Activated T-helper 2 cell treated with anti-CD3 and anti-CD28 coated beads, Interferon-gamma antibody, Interleukin-2, Interleukin-4, amounts not matched to agents 10 μg/mL and 5 μg/mL and 100 μg/mL, durations not matched to agents 14 hours and 24 hours and 36 hours (primary cell): Measurements from ENCODE around the gene SORCS1. TPM values are rescaled to one million over a fixed set of nuclear protein-coding genes. Genes with fewer than 3 reads are reported as not detected.

Source experiments
- DNase-seq: peaks from one replicate; pipeline ENCODE4 v3.0.0; 2021; ENCODE audit warnings: low spot score
- H3K27ac Mint-ChIP-seq: one replicate; pipeline ENCODE4 v1.8.0; 2021; ENCODE audit warnings: mixed read lengths
- H3K27me3 Mint-ChIP-seq: one replicate; pipeline ENCODE4 v1.8.0; 2021; ENCODE audit warnings: low read depth, mixed read lengths
- H3K36me3 Mint-ChIP-seq: one replicate; pipeline ENCODE4 v1.8.0; 2021; ENCODE audit warnings: low read depth, mixed read lengths
- H3K4me1 Mint-ChIP-seq: one replicate; pipeline ENCODE4 v1.8.0; 2021; ENCODE audit warnings: low read depth, mixed read lengths
- H3K4me3 Mint-ChIP-seq: one replicate; pipeline ENCODE4 v1.8.0; 2021; ENCODE audit warnings: low read depth, mild to moderate bottlenecking, moderate library complexity, mixed read lengths
- H3K9me3 Mint-ChIP-seq: one replicate; pipeline ENCODE4 v1.8.0; 2021; ENCODE audit warnings: mixed read lengths
- intact Hi-C: fragments of 100-400 bp; cut with micrococcal nuclease; formaldehyde crosslinking; loops from one replicate; pipeline ENCODE4 v1.15.1; 2023
- total RNA-seq: library from RNA; stranded (reverse); gene quantifications from 2 replicates; pipeline ENCODE4 v1.2.3, GENCODE V29; 2022

The SORCS1 gene
- total RNA-seq, 1 donor from 2014 or later = 0.09 TPM

DNA sequence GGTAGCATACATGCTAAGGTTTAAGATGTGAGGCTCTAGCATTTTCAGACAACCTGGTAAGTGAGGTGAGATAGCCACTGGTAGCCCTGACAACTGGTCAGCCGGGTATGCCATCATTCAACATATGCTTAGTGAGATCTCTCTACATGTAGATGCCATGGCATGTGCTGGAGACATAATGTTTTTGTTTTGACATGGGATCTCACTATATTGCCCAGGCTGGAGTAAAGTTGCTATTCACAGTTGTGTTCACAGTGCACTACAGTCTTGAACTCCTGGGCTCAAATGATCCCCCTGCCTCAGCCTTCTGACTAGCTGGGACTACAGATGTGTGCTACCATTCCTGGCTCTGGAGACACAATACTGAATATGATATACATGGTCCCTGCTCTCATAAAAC is 437.3 kb downstream of the SORCS1 start:
- no peaks in the 10 kb centered on the region for H3K9me3 Mint-ChIP-seq
- H3K4me3 Mint-ChIP-seq = no peak overlapping the region
- no peaks in the 10 kb centered on the region for H3K36me3 Mint-ChIP-seq
- H3K4me1 Mint-ChIP-seq = no peaks in the 10 kb centered on the region
- no peak for DNase-seq
- intact Hi-C loops = no loop called here
- H3K27me3 Mint-ChIP-seq = no peaks in the 10 kb centered on the region
- no peak overlapping the region for H3K27ac Mint-ChIP-seq

DNA sequence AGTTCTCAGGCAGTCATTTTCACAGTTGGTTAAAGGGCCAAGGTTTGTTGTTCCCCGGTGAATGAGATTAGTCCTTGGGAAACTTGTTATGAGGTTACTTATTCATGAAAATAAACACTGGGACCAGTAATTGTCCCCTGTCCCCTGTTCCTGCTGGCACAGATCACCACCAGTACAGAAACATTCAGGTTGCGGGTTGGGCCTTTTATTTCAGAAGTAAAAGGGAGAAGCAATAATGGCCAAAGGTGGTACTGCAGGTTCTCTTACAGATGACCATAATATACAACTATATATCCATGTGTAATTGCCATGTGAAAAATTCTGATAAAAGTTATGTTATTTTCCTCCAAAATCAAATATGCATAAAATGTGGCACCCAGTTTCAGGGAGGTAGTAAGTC is 442.0 kb downstream of the SORCS1 start:
- intact Hi-C loops = no loop called here
- DNase-seq = no peak
- Mint-ChIP-seq H3K4me1 (no peaks in the 10 kb centered on the region), H3K9me3 (peaks cover 7% of the 10 kb centered on the region), H3K36me3 (no peaks in the 10 kb centered on the region), H3K4me3 (no peak overlapping the region), H3K27ac (no peak overlapping the region), H3K27me3 (no peaks in the 10 kb centered on the region)

DNA sequence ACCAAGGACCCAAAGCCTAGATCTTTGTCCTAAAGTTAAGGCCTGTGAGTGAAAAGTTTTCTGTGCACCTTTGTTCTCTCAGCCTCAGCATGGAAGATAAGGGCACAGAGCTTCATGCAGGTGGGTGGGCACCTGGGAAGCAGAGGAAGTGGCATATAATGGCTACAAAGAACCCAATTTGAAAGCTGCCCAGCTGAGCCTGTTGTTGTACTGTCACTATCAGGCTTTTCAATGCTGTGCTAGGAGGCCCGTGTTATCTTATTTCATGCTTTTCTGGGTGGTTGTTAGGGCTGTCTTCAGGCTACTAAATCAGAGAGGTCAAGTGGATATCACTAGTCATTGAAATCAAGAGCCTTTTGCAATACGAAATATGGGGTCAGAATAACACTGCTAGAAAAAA is 443.8 kb downstream of the SORCS1 start:
- Mint-ChIP-seq H3K27me3 (no peaks in the 10 kb centered on the region), H3K36me3 (no peaks in the 10 kb centered on the region), H3K27ac (no peak overlapping the region), H3K4me1 (no peaks in the 10 kb centered on the region), H3K4me3 (no peak overlapping the region), H3K9me3 (peaks cover 7% of the 10 kb centered on the region)
- DNase-seq = no peak
- intact Hi-C loops = no loop called here

DNA sequence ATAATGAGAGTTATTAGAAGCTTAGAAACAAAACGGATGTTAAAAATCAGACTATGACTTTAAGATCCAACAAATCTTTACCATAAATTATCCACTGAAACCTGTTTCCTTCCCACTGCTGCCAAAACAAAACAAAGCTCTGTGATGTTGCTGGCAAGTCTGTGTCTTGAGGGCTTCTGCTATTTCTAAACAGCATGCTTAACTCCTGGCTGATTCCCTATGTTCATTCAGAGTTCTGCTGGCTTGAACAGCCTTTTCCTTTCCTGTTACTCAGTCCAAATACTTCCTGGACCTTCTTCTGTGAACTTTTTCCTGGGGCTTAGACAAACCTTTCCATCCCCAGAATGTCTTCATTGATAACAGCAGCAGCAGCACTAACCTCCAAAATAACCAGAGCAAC is 448.1 kb downstream of the SORCS1 start:
- DNase-seq = no peak
- no peaks in the 10 kb centered on the region for H3K4me1 Mint-ChIP-seq
- intact Hi-C loops = no loop called here
- no peak overlapping the region for H3K27ac Mint-ChIP-seq
- H3K4me3 Mint-ChIP-seq = no peak overlapping the region
- peaks cover 7% of the 10 kb centered on the region for H3K9me3 Mint-ChIP-seq
- H3K27me3 Mint-ChIP-seq = no peaks in the 10 kb centered on the region
- H3K36me3 Mint-ChIP-seq = no peaks in the 10 kb centered on the region

DNA sequence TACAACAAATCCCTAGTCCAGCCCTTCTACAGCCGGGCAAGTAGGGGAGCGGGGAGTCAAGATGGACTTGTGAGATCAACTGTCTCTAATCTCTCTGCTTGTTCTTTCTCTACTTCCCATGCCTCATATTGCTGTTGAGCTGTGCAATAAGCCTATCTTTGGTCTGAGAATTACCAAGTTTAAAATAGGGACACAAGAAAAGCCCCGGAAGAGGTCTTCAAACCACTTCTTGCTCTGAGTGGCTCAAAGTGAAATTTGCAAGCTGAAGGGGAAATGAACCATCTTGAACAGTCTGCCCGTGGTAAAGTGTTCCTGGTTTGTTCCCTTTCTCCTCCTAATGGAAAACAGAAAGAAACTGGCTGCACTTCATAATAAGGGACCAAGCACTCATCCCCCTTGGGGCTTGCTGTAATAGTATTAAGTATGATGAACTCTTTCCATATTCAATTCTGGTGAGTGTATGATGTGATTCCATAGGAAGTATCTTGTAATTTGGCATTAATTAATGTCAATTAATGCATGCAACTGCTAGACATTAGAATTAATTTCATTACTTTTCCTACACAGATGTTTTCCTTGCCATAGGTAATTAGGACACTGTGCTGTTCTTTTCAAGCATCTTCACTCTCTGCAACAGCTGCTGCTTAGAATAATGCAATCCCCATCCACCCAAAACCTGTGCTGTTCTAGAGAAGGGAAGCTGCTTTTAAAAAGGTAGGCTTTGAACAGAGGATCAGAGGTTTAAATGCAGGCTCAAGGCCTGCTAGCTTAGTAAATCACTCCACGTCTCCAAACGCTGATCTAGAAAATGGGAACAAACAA is 449.6 kb downstream of the SORCS1 start:
- intact Hi-C loops = loop anchor here (5.0 kb wide), 1 partner anchor 1827 kb away; no protein-coding TSS in a partner anchor
- Mint-ChIP-seq H3K36me3 (no peaks in the 10 kb centered on the region), H3K4me1 (no peaks in the 10 kb centered on the region), H3K27me3 (no peaks in the 10 kb centered on the region), H3K4me3 (no peak overlapping the region), H3K27ac (no peak overlapping the region), H3K9me3 (peaks cover 4% of the 10 kb centered on the region)
- no peak for DNase-seq

DNA sequence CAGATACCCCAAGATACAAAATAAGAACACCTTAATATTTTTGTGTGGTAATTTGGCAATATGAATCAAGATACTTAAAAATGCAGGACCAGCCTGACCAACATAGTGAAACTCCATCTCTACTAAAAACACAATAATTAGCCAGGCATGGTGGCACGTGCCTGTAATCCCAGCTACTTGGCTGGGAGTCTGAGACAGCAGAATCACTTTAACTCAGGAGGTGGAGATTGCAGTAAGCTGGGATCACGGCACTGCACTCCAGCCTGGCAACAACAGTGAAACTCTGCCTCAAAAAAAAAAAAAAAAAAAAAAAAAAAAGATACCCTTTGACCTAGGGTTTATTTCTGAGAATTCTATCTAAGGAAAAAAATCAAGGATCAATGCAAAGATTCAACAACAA is 450.7 kb downstream of the SORCS1 start:
- H3K4me3 Mint-ChIP-seq = no peak overlapping the region
- intact Hi-C loops = loop anchor here (5.0 kb wide), 1 partner anchor 1828 kb away; no protein-coding TSS in a partner anchor
- DNase-seq = no peak

DNA sequence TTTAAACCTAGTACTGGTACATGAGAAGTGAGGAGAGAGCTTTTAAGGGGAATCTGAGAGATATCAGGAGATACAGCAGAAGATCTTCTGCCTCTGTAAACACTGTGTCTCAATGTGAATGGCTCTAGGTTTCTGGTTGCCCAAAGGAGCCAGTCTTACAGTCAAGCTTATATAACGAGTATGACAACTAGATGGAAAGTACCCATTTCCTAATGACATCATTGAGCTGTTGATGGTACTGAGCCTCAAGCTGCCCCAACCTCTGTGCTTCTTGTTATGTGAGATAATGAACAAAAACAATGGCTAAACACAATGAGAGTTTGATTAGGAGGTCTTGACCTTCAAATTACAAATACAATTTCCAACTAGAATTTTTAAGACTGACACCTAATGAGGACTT is 451.5 kb downstream of the SORCS1 start:
- Mint-ChIP-seq H3K4me3 (no peak overlapping the region), H3K27me3 (no peaks in the 10 kb centered on the region), H3K36me3 (no peaks in the 10 kb centered on the region), H3K27ac (no peak overlapping the region), H3K9me3 (no peaks in the 10 kb centered on the region), H3K4me1 (no peaks in the 10 kb centered on the region)
- intact Hi-C loops = loop anchor here (5.0 kb wide), 1 partner anchor 1829 kb away; no protein-coding TSS in a partner anchor
- no peak for DNase-seq

More for the DNA sequence above, 450.7 kb downstream of the SORCS1 start:
- no peaks in the 10 kb centered on the region for H3K9me3 Mint-ChIP-seq
- no peaks in the 10 kb centered on the region for H3K36me3 Mint-ChIP-seq
- no peak overlapping the region for H3K27ac Mint-ChIP-seq
- no peaks in the 10 kb centered on the region for H3K27me3 Mint-ChIP-seq
- no peaks in the 10 kb centered on the region for H3K4me1 Mint-ChIP-seq

DNA sequence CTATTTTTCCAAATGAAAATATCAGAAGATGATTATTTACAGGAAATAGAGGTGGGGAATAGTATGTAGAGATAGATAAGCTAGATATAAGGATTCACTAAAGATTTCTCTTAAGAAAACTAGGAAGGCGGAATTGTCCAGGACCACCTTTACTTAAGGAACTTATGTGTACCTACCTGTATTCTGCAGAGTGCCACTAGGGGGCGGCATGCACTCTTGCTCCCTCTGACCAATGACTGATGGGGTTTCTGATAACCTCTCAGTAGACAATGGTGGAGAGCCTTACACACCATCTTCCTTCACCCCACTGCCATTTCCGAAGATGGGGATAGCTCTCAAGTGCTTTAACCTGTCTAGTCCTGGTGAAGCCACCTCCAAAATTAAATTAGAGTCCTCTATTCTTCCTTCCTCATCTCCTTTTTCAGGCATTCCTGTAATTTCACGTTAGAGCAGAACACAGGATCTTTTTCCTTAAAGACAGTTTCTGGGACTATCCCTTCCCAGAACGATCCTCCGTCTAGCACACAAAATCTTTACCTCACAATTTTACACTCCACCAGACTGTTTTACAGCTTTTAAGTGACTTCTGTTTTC is 453.1 kb downstream of the SORCS1 start:
- H3K4me3 Mint-ChIP-seq = no peak overlapping the region
- no peaks in the 10 kb centered on the region for H3K27me3 Mint-ChIP-seq
- peak; percentile 11 for DNase-seq
- H3K36me3 Mint-ChIP-seq = no peaks in the 10 kb centered on the region
- intact Hi-C loops = loop anchor here (5.0 kb wide), 1 partner anchor 1831 kb away; no protein-coding TSS in a partner anchor
- H3K4me1 Mint-ChIP-seq = no peaks in the 10 kb centered on the region
- no peak overlapping the region for H3K27ac Mint-ChIP-seq
- H3K9me3 Mint-ChIP-seq = no peaks in the 10 kb centered on the region

DNA sequence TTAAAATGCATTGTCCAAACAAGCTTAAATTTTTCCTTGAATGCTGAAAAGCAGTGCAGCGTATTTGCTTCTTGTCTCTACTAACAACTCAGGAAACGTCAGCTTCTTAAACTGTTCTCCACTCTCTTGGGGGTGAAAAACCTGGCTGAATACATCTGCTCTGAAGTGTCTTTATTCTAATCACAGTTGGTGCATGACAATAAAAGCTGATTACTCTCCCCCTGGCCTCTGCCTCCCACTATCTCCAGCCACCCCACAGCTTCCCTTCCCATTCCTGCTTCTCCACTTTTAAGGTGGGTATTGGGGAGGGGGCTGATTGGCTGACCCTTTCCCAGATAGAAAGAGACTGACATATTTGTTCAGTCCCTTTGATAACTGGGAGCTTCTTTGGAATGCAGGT is 456.0 kb downstream of the SORCS1 start:
- no peaks in the 10 kb centered on the region for H3K27me3 Mint-ChIP-seq
- H3K9me3 Mint-ChIP-seq = no peaks in the 10 kb centered on the region
- no peaks in the 10 kb centered on the region for H3K36me3 Mint-ChIP-seq
- no peak overlapping the region for H3K27ac Mint-ChIP-seq
- intact Hi-C loops = no loop called here
- DNase-seq = no peak
- no peak overlapping the region for H3K4me3 Mint-ChIP-seq
- H3K4me1 Mint-ChIP-seq = no peaks in the 10 kb centered on the region

DNA sequence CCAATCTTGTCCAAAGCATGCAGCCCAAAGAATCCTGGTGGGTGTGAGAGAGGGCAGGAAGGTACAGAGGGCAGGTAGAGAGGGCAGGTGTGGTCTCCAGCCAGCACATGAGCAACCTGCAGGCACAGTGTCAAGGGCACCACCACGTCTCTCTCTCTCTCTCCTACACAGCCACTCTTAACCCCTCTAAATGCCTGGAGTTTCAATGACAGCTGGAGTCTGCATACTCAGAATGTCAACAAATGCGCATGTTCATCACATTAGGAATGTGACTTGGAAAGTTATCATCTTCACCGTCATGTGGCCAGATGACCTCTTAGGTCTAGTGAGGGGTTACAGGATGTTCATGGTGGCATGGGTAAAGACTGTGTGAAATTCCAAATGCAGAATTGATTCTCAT is 456.8 kb downstream of the SORCS1 start:
- intact Hi-C loops = no loop called here
- Mint-ChIP-seq H3K4me1 (no peaks in the 10 kb centered on the region), H3K27ac (no peak overlapping the region)

DNA sequence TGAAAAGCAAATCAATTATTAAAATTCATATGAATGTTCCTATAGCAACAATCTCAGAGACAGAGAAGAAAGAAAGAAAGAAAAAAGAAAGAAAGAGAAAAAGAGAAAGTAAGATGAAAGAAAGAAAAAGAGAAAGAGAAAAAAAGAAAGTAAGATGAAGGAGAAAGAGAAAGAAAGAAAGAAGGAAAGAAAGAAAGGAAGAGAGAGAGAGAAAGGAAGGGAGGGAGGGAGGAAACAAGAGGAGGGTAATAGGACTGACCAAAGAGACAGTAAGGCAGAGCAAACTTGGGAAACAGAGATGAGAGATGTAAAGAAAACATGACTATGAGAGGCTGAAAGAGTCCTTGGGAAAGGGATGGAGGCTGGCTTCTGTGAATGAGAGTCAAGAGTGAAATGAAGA is 458.4 kb downstream of the SORCS1 start:
- intact Hi-C loops = no loop called here
- Mint-ChIP-seq H3K4me1 (no peaks in the 10 kb centered on the region), H3K4me3 (no peak overlapping the region), H3K9me3 (no peaks in the 10 kb centered on the region), H3K27me3 (no peaks in the 10 kb centered on the region), H3K27ac (no peak overlapping the region), H3K36me3 (no peaks in the 10 kb centered on the region)
- no peak for DNase-seq

More for the DNA sequence above, 456.8 kb downstream of the SORCS1 start:
- Mint-ChIP-seq H3K4me3 (no peak overlapping the region), H3K36me3 (no peaks in the 10 kb centered on the region), H3K27me3 (no peaks in the 10 kb centered on the region), H3K9me3 (no peaks in the 10 kb centered on the region)
- DNase-seq = no peak

DNA sequence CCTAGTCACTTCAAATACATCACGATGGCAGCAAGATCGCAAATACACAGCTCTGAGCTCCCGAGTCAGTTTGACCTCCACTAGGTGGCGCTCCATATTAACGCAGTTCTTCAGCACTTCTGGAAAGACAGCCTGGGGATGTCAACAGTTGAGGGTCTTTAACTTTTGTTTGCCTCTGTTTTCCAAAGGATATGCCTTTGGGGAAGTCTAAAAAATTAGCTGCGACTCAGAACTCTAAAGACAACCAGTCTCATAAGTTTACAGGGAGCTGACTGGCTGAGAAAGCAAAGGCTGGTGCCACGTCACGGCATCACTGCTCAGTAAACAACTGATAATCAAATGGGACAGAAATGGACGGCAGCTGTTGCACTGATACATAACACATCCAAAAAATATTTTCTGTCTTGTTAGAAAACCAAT is 458.8 kb downstream of the SORCS1 start:
- Mint-ChIP-seq H3K4me1 (no peaks in the 10 kb centered on the region), H3K9me3 (no peaks in the 10 kb centered on the region), H3K36me3 (no peaks in the 10 kb centered on the region), H3K4me3 (no peak overlapping the region), H3K27me3 (no peaks in the 10 kb centered on the region), H3K27ac (no peak overlapping the region)
- intact Hi-C loops = no loop called here
- DNase-seq = peak; percentile 9

DNA sequence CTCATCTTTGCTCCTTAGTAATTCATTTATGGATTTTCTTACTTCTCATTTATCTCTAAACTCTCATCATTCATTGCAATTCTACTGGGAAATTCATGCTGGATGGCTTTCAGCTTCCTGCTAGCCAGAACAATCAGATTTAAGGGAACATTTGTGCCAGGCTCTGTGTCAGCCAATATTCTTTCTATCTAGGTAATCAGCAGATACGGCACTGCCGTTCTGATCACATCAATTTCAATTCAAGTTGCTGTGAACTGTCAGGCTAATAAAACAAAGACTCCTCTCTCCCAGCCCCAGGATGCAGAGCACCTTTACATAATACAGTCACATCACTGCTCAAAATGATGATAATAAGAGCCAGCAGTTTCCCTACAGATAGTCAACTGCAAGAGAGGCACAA is 468.3 kb downstream of the SORCS1 start:
- H3K4me1 Mint-ChIP-seq = no peaks in the 10 kb centered on the region
- no peaks in the 10 kb centered on the region for H3K27me3 Mint-ChIP-seq
- no peaks in the 10 kb centered on the region for H3K36me3 Mint-ChIP-seq
- no peak for DNase-seq
- no peaks in the 10 kb centered on the region for H3K9me3 Mint-ChIP-seq
- no peak overlapping the region for H3K4me3 Mint-ChIP-seq
- intact Hi-C loops = no loop called here
- no peak overlapping the region for H3K27ac Mint-ChIP-seq
